Stimulated activated CD8-positive, alpha-beta memory T cell treated with anti-CD3 and anti-CD28 coated beads, Interleukin-7, amount 100 ng/mL, for 1 hour (primary cell): ENCODE data around the gene LILRB4.
"Not testable (repeated sequence)": the region's sequence is repeated elsewhere in the genome, so short reads cannot be mapped to it uniquely, and the experiment has no call there.

ENCODE experiments used
- DNase-seq, 2 donors: peaks; one replicate each; pipeline ENCODE4 v3.0.0-alpha.2; 2020; ENCODE audit warnings: low read depth in 2 of 2

LILRB4 gene

GRCh38 chr19:54650108-54650655 lies 12.6 kb upstream of the LILRB4 start:
- DNase-seq, result no peak

DNA sequence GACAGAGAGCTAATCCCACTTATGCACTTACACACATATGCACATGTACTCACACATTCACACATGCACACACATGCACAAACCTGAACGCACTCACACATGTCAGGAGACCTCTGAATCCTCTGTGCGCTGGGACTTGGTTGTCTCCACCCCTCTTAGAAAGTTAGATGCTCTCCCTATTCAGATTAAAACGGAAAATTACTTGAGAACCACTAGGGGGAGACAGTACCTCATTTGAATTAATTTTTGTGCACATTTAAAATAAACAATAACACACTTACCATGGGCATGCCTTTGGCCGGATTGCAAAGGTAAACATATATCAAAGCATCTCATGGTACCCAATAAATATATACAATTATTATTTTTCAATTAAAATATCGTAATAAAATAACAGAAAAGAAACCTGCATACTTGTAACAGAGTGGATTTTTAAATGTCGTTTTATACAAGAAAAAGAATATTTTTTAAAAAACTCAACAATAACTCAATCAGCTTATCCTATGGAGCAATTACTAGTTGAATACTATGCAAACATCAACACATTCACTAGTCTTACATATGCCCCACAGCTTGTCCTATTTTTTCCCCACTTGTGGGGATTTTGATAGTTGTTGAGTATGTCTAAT lies 9.5 kb upstream of the LILRB4 start:
- no peak for DNase-seq

GRCh38 chr19:54654447-54655321 lies 8.1 kb upstream of the LILRB4 start:
- no peak for DNase-seq

DNA sequence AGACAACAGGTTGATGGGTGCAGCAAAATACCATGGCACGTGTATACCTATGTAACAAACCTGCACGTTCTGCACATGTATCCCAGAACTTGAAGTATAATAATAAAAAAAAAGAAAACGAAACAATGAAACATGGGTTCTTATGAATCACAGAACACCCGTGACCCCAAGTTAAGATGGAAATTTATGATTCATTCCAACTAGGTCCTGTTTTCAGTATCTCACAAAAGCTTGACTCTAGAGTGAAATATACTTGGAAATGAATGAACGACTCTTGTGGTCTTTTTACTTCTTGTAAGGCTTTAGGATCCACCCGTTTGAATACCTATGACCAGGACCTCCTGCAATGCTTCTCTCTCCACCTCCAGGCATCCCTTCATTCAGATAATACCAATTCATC lies 3.5 kb upstream of the LILRB4 start:
- no peak for DNase-seq

- no peak for DNase-seq
These were observed 2.5 kb upstream of the LILRB4 start for GRCh38 chr19:54660306-54660705.

GRCh38 chr19:54660964-54661363 lies 1.8 kb upstream of the LILRB4 start:
- DNase-seq, result no peak

- no peak for DNase-seq
These were observed 821 bp upstream of the LILRB4 start for GRCh38 chr19:54661846-54662481.

DNA sequence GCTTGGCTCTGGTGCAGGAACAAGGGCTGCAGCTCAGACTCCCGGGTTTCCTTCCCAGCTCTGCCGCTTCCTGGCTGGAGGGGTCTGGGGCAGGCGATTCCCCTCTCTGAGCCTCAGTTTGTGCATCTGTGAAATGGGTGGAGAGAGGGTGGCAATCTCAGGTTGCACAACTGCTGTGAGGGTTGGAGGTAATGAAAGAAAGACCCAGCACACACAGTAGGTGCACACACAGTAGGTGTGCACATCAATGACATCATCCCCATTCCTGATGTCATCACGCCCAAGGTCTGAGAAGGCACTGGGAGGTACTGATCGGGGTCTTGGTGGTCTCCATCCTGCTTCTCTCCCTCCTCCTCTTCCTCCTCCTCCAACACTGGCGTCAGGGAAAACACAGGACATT lies 2.7 kb downstream of the LILRB4 start:
- DNase-seq, result no peak

- DNase-seq, result no peak
These were observed 4.4 kb downstream of the LILRB4 start for GRCh38 chr19:54667217-54667616.

DNA sequence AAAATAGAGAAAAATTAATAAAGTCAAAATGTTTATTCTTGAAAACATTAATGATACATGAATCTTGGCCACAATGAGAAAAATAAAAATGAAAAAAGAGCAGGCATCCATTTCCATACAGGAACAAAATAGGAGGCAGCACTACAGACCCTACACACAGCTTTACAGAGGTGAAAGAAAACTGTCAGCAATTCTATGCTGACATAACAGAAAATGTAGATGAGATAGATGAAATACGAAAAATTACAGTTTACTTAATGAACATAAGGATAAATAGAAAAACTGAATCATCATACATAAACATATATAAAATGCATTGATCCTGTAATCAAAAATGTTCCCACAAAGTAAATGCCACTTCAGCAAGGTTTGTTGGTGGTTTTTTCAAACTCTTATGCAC lies 5.6 kb downstream of the LILRB4 start:
- DNase-seq, result no peak

GRCh38 chr19:54670576-54671357 lies 8.0 kb downstream of the LILRB4 start:
- no peak for DNase-seq

GRCh38 chr19:54673222-54673621 lies 10.4 kb downstream of the LILRB4 start:
- DNase-seq, result no peak

DNA sequence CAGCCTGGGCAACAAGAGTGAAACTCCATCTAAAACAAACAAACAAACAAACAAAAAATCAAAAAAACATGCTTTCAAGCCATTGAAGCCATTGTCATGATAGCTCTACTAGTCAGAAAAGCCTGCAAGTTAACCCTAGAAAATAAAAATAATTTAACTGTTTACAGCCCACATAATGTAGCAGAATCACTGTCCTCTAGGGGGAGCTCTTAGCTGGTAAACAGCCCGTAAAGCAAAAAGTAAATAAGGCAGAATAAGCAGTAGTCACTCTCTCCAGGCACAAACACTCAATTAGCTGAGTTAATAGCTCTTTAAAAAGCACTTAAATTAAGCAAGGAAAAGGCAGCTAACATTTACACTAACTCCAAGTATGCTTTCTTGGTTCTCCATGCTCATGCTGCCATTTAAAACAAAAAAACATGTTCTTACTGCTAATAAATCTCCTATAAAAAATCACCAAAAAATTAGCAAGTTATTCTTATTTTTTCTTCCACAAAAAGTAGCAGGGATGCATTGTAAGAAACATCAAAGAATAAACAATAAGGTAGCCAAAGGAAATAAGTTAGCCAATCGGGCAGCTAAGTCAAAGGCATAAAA lies 11.3 kb downstream of the LILRB4 start:
- no peak for DNase-seq

DNA sequence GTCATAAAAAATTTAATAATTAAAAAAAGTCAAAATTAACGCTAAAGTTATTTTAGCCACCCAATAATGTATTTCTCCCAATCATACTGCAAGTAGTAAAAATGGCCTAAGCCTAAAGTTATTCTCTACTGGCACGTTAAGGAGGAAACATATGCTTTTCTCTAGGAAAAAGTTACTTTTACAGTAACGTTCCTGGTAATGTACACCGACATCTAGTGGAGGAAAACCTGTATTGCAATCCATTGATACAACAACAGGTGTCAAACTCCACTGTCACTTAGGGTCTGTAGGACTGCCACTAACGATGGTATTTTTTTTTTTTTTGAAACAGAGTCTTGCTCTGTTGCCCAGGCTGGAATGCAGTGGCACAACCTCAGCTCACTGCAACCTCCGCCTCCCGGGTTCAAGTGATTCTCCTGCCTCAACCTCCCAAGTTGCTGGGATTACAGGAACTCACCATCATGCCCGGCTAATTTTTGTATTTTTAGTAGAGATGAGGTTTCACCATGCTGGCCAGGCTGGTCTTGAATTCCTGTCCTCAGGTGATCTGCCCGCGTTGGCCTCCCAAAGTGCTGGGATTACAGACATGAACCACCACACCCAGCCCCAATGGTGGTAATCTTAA lies 13.5 kb downstream of the LILRB4 start:
- DNase-seq, result not testable (repeated sequence)

DNA sequence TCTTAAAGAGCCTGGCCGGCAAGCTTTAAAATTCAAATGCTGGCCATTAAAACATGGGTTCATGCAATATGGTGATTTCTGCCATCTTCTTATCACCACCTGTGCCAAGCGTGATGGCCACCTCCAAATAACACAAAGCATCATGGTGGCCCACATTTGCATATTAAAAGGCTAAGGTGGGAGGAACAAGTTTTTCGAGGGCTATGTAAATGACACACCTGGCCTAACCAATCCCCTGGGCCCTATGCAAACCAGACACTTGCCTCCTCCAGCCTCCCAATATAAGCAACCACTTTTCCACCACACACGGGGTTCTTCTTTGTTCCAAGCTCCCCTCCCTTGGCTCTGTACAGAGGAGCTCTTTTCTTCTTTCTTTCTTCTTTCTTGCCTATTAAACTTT lies 14.4 kb downstream of the LILRB4 start:
- DNase-seq, result no peak

DNA sequence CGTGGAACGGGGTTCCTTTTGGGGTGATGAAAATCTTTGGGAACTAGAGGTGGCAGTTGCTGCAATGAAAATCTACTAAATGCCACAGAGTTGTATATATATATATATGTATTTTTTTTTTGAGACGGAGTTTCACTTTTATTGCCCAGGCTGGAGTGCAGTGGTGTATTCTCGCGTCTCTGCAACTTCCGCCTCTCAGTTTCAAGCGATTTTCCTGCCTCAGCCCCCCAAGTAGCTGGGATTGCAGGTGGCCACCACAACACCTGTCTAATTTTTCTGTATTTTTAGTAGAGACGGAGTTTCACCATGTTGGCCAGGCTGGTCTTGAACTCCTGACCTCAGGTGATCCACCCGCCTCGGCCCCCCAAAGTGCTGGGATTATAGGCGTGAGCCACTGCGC lies 18.8 kb downstream of the LILRB4 start:
- DNase-seq, result not testable (repeated sequence)

DNA sequence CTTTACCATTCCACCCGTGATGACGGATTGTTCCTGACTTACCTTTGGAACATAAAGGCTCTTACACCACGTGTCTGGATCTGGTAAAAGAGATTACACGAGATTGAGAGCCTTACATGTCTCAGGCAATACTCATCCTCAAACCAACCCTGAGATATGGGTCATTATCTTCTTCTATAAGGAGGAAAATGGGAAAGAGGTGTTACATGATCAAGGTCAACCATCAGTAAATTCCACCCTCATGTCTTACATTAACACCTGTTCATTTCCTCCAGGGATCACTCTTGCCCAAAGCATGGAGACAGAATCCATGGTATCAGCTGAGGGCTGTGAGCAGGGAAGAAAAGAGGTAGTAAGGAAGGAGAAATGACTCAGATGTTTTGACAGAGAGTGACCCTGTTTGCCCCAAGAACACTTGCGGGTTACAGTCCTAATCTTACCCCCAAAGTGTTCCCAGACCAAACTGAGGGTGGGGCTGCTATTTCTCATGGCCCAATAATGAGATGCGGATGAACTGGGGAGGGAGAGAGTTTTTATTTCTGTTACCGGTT lies 19.6 kb downstream of the LILRB4 start:
- no peak for DNase-seq

- no peak for DNase-seq
These were observed 21.7 kb downstream of the LILRB4 start for GRCh38 chr19:54684527-54684926.

DNA sequence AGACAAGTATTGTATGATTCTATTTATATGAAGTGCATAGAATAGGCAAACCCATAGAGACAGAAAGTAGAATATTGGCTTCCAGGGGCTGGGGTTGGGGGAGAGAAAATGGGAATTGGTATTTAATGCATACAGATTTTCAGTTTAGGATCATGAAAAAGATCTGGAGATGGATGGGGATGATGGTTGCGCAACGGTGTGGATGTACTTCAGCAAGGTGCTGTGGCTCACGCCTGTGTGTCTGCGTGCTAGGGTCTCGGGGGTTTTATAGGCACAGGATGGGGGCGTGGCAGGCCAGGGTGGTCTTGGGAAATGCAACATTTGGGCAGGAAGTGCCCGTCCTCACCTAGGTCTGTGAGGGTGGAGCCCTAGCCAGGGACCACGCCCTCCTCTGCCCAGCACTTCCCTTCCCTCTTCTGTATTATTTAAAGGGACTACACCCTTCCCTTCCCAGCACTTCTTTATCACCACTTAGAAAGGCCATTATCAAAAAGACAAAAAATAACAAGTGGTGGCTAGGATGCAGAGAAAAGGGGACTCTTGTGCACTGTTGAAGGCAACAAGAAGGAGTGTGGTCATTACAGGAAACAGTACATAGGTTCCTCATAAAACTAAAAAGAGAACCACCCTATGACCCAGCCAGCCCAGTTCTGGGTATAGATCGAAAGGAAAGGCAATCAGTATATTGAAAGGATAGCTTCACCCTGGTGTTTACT lies 29.0 kb downstream of the LILRB4 start:
- no peak for DNase-seq

DNA sequence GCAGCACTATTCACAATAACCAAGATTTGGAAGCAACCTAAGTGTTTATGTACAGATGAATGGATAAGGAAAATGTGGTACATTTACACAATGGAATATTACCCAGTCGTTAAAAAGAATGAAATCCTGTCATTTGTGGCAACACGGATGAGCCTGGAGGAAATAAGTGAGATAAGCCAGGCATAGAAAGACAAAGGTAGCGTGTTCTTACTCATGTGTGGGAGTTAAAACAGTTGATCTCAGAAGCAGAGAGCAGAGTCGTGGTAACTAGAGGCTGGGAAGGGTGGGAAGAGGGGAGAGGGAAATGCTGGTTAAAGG lies 29.5 kb downstream of the LILRB4 start:
- no peak for DNase-seq
